GM18507 (cell line): ENCODE results near the gene SYNRG.
"Not testable (repeated sequence)": the region's sequence is repeated elsewhere in the genome, so short reads cannot be mapped to it uniquely, and the experiment has no call there.

Source experiments
- DNase-seq: peaks from one replicate; pipeline ENCODE4 v3.0.0; 2011; ENCODE audit warnings: low read depth; ENCODE audit not compliant: insufficient read length; ENCODE audit errors: extremely low spot score
- FAIRE-seq: peaks from 2 replicates; lab custom pipeline; 2011; peaks lifted over from hg19 to GRCh38; lab: Jason Lieb, UNC

The SYNRG gene

DNA sequence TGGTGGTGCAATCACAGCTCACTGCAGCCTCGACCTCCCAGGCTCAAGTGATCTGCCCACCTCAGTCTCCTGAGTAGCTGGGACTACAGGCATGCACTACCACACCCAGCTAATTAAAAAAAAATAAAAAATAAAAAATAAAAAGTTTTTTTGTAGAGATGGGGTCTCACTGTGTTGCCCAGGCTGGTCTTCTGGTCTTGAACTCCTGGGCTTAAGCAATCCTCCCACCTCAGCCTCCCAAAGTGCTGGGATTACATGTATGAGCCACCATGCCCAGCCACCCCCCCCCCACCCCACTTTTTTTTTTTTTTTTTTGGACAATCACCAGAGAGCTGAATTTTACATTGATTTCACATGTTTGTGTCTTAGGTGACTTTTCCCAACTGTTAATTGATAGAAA, 97.6 kb downstream of the SYNRG start:
- FAIRE-seq, DNase-seq: not testable (repeated sequence)

DNA sequence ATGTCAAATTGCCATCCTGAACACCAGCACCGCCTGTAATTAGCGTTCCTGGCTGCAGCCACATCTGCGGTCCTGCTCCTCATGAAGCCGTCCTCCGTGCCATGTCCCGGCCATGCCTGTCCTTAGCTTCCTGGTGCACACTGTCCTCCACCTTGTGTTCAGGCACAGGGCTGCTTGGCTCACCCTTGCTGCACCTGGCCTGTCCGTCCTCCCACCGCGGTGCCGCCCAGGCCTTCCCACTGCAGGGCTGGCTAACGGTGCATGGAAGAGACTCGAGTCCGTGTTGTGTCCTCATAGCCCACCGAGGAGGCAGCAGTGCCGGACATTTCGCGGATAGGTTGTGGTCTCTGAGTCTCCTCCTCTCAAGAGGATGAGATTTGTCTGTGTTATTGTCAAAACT, 99.2 kb downstream of the SYNRG start:
- DNase-seq (no peak), FAIRE-seq (no peak)

DNA sequence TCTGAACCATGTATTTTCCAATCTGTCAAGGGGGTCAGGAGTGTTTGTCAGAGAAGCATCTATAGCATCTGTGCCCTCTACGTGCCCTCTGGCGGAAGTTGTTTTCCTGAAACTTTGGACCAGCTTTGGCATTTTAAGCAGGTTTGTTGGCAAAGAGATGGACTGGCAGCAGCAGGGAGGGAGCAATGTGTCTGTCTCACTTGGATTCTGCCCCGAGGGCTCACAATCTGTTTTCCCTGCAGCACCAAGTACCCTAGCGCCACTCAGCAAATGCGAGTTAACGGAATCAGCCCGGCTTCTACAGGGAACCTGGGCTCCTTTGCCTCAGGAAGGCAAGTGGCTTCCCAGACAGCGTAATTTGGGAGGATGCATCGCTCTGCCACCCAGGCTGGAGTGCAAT, 102.1 kb downstream of the SYNRG start:
- FAIRE-seq (no peak), DNase-seq (no peak)

DNA sequence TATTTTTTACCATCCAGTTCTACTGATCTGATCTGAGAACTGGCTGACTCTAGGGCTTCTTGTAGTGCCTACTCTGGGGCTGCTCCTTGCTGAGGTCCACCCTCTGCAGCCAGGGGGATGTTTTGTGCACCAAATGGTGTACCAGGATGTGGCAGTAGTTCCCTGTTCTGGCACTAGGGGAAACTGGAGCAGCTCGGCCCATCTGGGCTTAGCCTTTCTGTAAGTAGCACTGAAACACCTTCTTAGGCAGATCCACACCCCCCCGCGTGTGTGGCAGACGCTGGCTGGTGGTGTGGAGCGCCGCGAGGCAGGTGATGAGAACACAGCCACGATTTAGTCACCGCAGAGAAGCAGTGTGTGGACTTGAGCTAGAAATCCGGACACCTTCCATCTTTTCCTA, 102.5 kb downstream of the SYNRG start:
- DNase-seq, result no peak
- no peak for FAIRE-seq

DNA sequence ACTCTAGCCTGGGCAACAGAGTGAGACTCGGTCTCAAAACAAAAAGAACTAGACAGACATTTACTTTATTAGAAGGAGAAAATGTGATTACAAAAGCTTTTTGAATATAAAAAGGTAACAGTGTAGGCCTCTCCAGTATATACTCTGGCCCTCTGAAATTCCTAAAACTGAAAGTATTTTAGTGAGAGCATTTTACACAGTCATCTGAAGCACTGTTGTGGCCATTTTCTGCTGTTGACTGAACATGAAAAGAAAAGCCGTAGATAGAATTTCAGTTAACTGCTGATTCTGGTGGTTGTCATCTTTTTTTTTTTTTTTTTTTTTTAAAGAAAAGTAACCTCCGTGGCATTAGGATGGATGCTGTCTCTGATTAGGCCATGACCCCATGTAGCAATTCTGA, 103.9 kb downstream of the SYNRG start:
- FAIRE-seq, result no peak
- no peak for DNase-seq

DNA sequence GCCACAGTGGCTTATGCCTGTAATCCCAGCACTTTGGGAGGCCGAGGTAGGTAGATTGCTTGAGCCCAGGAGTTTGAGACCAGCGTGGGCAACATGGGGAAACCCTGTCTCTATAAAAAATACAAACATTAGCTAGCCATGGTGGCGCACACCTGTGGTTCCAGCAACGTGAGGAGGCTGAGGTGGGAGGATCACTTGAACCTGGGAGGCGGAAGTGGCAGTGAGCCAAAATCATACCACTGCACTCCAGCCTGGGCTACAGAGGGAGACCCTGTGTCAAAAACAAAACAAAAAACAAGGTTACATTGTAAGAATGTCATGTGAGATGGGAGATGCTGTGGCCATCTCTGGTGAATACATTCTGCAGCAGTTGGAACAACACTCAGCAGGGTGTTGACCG, 106.1 kb downstream of the SYNRG start:
- DNase-seq (no peak), FAIRE-seq (no peak)

DNA sequence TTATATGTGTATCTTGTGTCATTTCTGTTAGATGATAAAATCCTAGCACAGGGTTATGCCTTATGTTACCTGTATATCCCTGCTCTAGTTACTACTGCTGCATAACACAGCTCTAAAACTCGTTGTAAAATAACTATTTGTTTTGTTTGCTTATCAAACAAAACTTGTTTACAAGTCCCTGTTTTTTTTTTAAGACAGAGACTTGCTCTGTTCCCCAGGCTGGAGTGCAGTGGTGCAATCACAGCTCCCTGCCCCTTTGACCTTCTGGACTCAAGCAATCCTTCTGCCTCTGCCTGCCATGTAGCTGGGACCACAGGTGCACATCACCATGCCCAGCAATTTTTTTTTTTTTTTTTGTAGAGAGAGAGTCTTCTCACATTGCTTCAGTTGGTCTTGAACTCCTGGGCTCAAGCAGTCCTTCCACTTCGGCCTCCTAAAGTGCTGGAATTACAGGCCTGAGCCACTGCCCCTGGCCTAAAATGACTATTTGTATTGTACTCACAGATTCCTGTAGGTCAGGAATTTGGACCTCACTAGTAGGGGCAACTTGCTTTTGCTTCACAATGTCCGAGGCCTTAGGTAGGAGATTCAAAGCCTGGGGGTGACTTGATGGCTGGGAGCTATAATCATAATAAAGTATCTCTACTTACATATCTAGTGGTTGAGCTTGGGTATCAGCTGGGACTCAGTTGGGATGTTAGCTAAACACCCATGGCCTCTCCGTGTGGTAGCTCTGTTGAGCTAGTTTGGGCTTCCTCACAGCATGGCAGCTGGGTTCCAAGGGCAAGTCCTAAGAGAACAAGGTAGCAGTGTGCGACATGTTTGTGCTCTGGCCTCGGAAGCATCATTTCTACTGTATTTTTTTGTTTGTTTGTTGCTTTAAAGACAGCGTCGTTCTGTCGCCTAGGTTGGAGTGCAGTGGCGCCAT, 106.9 kb downstream of the SYNRG start:
- FAIRE-seq, result no peak
- no peak for DNase-seq

DNA sequence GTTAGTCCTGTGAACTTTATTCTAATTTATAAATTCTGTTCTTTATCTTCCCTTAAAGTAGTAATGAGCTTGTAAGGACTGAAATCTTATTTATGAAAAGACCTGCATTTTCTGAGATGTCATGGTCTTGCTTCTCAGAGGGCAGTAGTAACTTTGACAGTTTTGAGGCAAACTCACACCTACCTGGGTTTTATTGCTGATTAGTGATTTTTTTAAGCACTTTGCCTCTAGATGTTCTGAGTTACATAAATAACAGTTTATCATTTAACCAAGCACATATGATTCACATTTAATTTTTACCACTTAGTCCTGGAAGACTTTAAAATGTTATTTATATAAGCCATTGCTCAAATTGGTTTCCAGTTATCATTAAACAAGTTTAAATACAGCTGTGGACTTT, 108.8 kb downstream of the SYNRG start:
- no peak for FAIRE-seq
- no peak for DNase-seq

DNA sequence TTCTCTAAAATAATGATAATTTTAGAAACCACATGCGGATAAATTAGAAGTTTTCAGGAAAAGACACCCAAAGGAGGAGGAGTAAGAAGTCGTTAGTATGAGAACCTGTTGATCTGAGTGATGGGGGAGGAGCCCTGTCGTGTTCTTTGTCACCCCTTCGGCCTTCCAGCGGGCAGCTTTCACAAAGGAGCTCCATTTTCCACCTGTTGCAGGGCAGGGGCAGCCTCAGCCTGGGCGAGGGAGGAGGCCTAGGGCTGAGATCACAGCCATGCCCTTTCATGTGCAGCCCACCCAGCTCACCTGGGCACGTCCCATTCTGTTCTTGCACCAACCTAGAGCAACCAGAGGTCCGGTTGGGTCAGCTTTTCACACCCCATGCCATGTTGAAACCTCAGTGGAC, 114.2 kb downstream of the SYNRG start:
- FAIRE-seq (no peak), DNase-seq (no peak)

DNA sequence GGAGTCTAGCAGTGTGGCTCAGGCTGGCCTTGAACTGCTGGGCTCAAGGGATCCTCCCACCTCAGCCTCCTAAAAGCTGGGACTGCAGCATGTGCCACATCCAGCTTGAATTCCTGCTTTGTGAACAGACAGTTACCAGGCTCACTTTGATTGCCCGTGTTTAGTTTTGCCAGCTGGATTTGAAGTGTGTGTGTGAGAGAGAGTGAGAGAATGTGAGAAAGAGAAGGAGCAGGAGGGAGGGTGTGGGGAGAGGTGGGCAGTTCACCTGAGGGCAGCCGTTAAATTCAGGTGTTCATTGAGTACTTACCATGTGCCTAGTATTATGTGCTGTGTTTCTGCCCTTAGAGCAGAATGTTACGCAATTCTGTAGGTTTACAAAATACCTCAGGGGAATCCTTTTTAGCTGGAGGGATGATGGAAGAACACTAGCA, 114.8 kb downstream of the SYNRG start:
- FAIRE-seq, result no peak
- DNase-seq, result no peak

DNA sequence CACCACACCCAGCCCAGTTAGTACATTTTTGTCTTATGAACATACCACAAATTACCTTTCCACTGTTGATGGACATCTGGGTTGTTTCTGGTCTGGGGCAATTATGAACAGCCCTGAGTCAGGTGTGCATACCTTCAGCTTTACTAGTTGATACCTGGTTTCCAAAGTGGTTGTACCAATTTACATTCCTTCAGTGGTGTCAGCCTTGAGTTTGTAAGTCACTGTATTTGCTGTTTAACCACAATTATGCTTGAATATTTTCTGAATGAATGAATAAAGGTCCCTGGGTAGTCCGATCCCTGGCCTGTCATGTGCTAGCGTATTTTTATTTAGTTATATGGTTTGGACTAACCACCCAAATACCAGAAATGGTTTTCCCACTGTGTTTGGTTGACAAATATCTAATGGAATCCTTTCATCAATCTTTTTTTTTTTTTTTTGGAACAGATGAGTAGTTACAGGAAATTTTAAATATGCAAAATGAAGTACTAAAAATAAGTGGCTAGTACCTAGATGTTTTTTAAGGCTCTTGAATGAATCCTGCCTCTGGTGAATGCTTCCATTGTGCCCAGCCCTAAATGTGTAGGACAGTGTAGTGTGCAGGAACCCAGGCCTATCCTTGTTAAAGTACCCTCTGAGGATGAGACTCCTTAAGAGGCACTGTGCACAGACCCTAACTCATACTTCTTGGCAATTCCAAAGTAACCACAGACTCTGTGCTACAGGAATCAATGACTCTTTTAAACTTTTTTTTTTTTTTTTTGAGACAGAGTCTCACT, 115.8 kb downstream of the SYNRG start:
- no peak for FAIRE-seq
- DNase-seq, result no peak

DNA sequence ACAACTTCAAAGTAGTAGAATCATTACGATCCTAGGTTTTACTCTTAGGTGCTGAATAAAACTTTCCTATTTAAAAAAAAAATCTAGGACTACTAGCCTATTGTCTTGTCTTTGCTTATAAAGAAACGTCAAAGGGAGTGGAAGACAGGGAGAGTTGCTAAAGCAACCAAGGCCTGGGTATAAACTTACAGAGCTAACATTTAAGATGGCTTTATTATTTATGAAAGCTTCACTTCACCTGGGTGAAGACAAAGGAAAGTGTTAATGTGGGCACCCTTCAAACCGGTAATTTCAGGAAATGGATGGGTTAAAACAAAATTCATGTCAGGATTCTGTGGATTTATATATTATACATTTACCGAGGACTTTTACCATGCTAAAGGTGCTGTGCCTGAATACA, 117.1 kb downstream of the SYNRG start:
- FAIRE-seq, result no peak
- no peak for DNase-seq

DNA sequence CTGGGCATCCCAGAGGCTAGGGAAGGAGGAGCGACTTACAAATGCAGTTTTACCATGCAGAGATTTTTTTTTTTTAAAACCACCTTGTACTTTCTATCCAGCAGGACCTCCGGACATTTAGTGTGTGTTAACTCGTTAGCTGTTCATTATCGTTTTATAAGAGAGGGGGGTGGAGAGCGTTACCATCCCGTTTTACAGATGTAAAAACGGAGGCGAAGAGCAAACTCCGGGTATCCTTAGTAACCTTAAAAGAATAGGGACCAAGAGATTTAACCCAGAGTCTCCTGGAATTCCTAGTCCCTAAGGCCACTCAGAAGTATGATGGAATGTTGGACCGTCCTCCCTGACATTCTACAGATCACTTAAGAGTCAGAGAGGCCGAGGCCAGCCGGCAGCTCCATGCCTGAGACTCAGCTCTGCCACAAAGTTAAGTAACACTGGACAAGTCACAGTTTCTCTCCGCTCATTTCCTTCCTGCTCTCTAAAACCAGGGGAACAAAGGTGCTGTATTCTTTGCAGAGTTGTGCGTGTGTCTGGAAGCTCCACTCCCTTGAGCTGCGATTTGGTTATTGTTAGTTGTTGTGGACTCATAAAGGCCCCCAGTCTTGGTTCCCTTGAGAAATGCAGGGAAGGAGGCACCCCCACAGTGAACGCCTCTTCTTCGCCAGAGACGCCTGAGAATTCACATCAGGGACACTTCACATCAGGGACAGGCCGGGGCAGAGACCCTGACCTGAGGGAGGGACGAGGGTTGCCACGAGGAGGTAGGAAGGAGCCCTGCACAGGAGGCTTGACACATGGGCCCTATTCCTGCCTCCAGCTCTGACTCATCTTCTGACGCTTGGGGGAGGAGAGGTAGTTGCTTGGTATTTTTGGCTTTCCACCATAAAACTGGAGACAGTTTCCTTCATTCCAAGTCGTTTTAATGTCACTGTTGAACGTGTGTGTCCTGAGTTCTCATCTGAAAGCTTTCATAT, 118.3 kb downstream of the SYNRG start:
- FAIRE-seq (no peak), DNase-seq (no peak)

DNA sequence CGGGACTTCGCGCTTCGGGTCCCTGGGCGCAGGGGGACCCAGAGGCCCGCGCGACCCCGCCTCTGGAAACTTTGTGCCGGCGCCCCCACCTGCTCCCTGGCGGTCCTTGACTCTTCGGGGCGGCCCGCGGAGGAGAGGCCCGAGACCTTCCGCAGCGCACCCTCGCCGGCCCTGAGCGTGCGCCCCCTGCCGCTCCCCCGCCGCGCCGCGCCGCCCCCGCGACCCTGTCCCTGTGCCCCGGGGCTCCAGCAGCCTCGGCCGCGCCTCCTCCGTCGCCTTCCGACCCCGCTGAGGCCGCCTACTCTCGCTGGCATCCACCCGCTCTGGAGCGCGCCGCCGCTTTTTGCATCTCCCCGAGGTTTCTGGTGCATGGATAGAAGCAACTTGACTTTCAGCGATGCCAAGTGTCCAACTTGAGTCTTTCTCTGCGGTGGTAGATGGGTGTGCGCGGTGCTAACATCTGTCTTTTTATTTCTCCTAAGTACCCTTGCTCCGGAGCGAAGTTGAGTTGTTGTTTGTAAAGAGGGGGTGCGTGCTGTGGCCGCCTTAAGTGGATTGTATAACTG, 119.1 kb downstream of the SYNRG start:
- DNase-seq, result peak; percentile 23
- no peak for FAIRE-seq

DNA sequence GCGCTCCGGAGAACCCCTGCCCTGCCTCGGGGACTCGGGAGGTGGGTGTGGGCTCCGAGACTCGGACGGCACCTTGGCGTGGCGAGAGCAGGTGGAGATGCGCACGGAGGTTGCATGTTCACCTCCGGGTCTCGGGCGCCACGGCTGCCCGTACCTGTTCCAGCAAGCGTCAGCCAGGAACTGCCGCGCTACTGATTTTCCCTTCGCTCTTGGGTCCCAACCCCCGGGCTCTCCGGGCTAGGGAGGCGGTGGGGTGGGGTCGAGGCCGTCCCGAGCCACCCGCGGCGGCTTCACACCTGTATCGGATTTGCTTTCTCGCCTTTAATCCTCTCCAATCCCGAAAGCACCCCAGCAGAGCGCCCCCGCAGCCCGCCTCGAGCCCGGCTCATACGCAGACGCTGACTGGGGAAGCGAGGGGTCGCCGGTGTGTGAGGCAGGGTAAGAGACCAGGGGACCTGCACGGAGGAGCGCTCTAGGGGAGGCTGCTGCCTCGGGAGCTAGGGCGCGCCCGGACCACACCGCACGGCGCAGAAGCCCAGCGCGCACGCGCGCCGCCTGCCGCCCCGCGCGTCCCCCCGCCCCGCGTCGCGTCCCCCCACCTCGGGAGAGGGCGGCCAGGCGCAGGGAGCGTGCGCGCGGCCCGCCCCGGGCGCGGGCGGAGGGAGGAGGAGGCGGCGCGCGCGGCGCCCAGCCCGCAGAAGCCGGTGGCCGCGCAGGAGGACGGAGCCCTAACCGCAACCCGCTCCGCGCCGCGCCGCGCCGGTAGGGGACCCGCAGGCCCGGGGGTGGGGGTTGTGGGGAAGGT, 119.8 kb downstream of the SYNRG start, which contains the start of gene DUSP14:
DUSP14 (plus strand) TSS at position 695 of the 805 bp plus-strand sequence. CDS start 22,382 bp downstream, outside the sequence.
- peak; percentile 95 for DNase-seq
- no peak for FAIRE-seq

DNA sequence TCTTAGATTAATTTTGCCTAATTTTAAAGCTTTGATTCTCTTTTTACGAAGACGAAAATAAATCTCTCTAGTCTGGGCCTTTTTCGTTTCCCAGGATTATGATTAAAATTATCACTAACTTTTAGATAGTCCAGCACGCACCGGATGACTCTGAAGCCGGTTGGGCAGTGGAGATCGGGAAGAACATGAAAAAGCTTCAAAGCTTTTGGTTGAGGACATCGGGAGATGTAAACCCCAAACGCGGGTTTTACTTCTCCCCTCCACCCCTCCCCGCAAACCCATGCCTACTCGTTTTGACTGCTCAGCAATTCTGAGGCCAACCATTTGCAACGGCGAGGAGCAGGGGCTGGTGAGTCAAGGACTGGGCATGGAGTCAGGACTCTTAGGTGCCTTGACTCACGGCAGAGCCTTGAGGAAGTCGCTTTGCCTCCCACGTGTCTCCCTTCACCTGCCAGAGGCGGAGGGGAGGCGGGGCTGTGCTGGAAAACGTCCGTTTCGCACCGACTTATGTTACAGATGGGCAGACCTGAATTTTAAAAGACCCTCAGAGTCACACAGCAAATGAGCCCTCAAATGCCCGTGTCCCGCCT, 120.5 kb downstream of the SYNRG start:
- DNase-seq, result no peak
- no peak for FAIRE-seq

DNA sequence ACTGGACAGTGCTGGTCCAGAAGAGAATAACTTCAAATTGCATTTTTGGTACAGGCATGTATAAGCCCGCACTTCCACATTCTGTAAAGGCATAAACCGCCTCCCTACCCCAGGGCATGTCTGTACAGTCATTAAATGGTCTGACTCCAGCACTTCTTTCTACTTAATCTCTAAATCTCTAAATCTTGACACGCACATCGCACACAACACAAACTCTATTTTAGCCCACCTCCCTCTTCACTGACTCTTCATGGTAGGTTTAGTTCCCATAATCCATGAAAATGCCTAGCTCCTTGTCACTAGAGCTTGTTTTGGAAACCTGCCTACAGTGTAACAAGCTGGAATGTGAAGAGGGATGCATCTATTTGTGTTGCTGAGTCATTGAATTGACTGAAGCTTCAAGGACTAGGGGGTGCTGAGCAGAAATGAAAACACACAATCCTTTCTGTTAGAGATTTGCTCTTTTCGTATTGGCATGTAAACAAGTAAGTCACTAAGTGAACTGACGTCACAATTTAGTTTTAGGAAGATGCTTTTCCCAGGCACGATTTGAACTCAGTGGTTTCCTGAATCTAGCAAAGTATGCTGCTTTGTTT, 121.1 kb downstream of the SYNRG start:
- FAIRE-seq (no peak), DNase-seq (no peak)
